GM12891 (cell line): ENCODE measurements around the gene MAGEF1.

Experiments
- DNase-seq: peaks from one replicate; pipeline ENCODE4 v3.0.0; 2011; ENCODE audit warnings: low spot score; ENCODE audit not compliant: insufficient read length
- FAIRE-seq: peaks from 2 replicates; lab custom pipeline; 2011; peaks lifted over from hg19 to GRCh38; lab: Jason Lieb, UNC
- PAX5 ChIP-seq: IDR thresholded peaks from 2 replicates; pipeline ENCODE4 v1.6.1; 2011; ENCODE audit warnings: low read length, moderate library complexity, mild to moderate bottlenecking; ENCODE audit not compliant: insufficient read depth, severe bottlenecking
- POLR2A ChIP-seq: IDR thresholded peaks from 2 replicates; pipeline ENCODE4 v1.6.1; 2011; ENCODE audit warnings: low read depth, low read length, control low read depth
- POLR2AphosphoS5 ChIP-seq: IDR thresholded peaks from 2 replicates; pipeline ENCODE4 v1.6.1; 2011; ENCODE audit warnings: low read depth, low read length, control low read depth
- POU2F2 ChIP-seq: IDR thresholded peaks from 2 replicates; pipeline ENCODE4 v1.6.1; 2011; ENCODE audit warnings: low read depth, mild to moderate bottlenecking, control low read depth, low read length, moderate library complexity
- SPI1 ChIP-seq: IDR thresholded peaks from 2 replicates; pipeline ENCODE4 v1.6.1; 2011; ENCODE audit warnings: low read depth, low read length, control low read depth
- TAF1 ChIP-seq: IDR thresholded peaks from 2 replicates; pipeline ENCODE4 v1.6.1; 2011; ENCODE audit warnings: low read depth, low read length, control low read depth

Gene MAGEF1

DNA sequence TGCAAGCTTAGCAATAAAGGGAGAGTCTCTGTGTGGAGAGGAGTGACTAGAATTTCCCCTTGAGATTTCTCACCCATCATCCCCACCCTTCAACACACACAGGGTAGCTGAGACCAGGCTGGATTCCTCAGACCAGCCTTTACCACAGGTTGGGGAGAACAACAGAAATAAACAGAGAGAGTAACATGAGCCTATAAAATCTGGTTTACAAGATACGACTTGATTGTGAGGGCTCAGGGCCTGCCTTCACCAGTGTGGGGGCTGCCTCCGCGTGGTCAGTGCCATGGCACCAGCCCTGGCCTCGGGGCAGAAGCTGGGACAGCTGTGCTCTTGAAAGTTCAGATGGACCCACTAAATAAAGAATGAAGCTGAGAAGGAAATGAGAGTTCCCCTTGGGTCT, 14.6 kb upstream of the MAGEF1 start:
- FAIRE-seq (no peak), DNase-seq (no peak)
- TF ChIP-seq POLR2A (no peak), SPI1 (no peak), POLR2AphosphoS5 (no peak), PAX5 (no peak), TAF1 (no peak), POU2F2 (no peak)

DNA sequence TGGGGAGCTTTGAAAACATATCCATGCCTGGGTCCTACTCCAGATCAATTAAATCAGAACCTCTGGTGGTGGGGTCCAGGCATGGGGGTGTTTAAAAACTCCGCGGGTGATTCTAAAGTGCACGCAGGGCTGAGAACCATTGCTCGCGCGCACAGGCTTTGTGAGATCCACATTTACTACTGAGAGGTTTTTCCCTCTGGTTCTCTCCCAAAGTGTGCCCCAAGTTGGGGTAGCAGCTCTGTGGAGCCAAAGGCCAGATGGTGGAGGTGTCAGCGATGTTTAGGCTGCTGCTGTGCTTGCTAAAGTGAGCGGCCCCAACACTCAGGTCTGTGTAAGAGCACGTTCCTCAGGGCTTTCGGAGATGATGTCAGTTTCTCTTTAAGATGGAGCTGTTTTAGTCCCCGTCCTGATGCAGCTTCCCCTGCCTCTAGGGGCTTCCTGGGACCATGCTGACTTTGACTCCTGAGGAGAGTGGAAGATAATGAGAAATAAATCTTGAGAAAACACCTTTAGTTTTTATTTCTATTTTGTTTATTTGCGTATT, 13.4 kb upstream of the MAGEF1 start:
- DNase-seq (no peak), FAIRE-seq (no peak)
- TF ChIP-seq POLR2AphosphoS5 (no peak), PAX5 (no peak), TAF1 (no peak), POU2F2 (no peak), POLR2A (no peak), SPI1 (no peak)

DNA sequence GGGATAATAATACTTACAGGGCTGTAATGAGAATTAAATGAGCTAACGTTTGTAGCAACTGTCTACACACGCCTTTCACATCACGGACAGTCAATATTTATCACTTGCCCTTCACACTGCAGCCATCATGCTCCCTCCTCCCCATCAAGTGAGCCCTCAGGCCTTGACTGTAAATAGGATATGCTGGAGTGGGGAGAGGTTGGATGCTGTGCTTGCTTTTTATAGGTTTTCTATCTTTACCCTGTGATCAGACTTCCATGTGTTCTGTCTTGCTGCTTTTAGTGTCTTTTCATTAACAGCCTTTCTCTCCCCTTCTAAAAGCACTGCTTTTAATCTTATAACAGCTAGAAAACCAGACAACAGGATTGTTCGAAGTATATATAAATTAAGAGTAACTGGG, 12.8 kb upstream of the MAGEF1 start:
- FAIRE-seq (no peak), DNase-seq (no peak)

DNA sequence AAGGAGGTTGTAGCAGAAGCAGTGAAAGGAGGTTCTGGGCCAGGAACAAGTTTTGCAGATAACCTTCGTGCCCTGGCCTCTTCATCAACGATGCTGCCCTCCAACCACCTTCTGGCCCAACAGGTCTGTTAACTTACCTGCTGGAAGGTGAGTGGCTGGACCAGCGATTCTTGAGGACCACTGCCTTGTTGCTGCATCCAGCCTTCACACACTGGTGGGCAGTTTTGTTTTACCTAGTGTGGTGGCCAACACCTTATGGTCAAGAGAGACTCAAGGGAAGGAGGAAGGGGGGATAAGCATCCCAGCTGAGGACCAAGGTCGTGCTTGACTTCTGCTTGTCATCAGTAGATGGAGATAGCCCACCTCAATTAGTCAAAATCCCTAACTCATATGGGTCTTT, 7.8 kb upstream of the MAGEF1 start:
- TF ChIP-seq POU2F2 (no peak), TAF1 (no peak), POLR2A (no peak), SPI1 (no peak), PAX5 (no peak), POLR2AphosphoS5 (no peak)
- FAIRE-seq (no peak), DNase-seq (no peak)

More for the DNA sequence above, 12.8 kb upstream of the MAGEF1 start:
- TF ChIP-seq POU2F2, result no peak

DNA sequence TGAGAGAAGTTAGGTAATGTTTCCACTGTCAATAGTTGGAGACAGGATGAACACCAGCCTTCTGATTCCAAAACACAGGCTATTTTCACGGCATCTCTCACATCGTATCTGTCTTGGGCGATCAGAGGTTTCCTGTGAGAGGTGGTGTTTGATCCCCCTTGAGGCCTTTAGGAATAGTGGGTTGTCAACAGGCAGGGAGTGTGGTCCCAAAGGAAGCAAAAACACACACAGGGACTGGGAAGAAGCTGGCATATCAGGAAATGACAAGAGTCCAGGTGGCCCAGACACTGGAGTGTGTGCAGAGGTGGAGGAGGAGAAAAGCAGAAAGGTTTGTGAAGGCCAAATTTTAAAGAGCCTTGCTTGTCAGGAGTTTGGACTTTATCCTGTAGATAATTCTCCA, 6.6 kb upstream of the MAGEF1 start:
- no peak for TF ChIP-seq PAX5
- no peak for TF ChIP-seq SPI1
- TF ChIP-seq POLR2AphosphoS5, result no peak
- no peak for TF ChIP-seq POLR2A
- TF ChIP-seq TAF1, result no peak
- no peak for TF ChIP-seq POU2F2
- no peak for DNase-seq
- no peak for FAIRE-seq

DNA sequence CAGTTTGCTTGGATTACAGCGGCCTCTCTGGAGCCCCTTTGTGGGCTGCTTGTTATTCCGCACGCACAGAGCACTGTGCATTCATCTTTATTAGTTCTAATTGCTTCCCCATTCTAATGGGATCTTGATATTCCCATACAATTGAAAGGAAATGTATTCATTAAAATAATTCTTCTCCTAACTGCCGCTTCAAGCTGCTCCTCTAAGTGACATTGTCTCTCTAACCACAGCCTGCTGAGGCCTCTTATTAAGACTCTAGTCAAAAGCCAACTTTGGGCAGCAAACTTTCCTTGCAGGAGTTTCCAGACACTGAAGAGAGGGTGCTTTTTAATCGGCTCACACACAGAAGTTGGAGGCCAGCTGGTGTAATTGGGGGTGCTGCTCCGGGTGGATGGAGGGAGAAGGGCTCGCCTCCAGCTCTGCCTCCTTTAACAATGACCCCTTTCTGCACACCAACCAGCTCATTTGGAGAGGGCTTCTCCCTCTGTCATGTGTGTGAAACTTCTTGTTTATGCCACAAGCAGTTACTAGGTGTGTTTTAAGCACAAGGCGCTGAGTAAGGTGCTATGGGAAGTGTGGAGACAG, 5.6 kb upstream of the MAGEF1 start:
- TF ChIP-seq PAX5, result no peak
- no peak for TF ChIP-seq POLR2A
- no peak for TF ChIP-seq TAF1
- no peak for TF ChIP-seq POLR2AphosphoS5
- no peak for TF ChIP-seq POU2F2
- no peak for TF ChIP-seq SPI1
- FAIRE-seq (no peak), DNase-seq (no peak)

DNA sequence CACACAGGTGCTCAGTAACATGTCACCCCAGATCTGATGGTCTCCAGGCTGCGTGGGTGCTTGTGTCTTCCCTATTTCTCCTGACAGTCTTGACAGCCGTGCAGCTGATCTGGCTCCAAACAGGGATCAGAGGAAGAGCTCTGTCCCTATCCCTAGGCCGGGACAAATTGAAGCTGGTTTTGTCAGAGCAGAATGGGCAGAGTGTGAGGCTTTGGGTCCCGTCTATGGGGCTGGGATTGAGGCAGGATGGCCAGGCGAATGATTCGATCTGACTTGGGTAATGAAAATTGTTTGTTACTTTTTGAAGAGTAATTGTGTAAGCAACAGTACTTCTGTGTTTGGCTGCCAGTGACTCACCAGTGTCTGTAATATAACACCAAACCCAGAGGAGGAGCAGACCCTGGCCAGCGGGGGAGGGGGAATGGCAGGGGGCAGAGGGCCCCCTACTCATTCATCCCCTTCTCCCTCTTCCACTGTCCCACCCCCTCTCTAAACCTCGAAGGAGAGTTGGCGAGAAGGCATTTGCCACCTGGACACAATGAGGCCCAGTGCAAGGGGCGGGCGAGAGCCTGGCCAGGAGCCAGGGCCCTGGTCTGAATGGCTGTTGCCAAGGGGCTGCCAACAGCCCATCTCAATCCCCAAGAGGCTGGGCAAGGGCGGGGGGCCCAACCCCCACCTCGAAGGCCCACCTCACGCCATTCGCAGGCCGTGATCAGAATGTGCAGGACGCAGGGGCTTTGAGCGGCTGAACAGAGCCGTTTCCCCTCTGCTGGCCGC, 4.9 kb upstream of the MAGEF1 start:
- TF ChIP-seq TAF1, result no peak
- no peak for TF ChIP-seq POLR2AphosphoS5
- no peak for TF ChIP-seq PAX5
- TF ChIP-seq POU2F2, result no peak
- TF ChIP-seq SPI1, result no peak
- no peak for TF ChIP-seq POLR2A
- DNase-seq (no peak), FAIRE-seq (no peak)

DNA sequence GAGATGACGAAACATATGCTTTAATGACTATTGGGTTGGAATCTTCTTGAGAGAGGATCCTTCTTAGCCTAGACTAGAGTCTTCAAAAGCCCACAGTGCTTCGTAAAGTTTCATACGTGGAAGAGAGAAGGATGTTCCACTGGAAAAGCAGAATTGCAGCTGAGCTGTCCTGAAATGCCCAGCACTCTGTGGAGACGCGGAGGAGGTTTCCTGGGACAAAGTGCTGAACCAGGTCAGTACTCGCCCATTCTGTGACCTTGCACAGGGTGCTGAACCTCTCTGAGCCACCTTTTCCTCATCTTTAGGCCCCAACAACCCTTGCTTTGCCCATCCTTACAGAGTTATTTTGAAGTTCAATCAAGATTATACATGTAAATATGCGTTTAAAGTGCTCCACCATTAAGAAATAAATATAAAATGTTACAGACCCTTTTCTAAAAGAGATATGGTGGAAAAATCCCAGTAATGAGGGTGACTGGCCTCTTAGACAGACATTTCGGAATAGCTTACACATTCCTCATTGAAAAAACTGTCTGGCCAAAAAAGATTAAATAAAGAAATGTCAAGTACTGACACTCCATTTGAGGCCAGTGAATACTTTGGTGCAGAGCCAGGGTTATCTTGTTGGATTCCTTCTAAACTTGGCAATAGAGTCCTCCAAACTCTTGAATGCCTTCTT, 4.2 kb upstream of the MAGEF1 start:
- FAIRE-seq, result no peak
- no peak for DNase-seq
- TF ChIP-seq PAX5, result no peak
- no peak for TF ChIP-seq SPI1
- no peak for TF ChIP-seq POU2F2
- TF ChIP-seq TAF1, result no peak
- no peak for TF ChIP-seq POLR2A
- no peak for TF ChIP-seq POLR2AphosphoS5

DNA sequence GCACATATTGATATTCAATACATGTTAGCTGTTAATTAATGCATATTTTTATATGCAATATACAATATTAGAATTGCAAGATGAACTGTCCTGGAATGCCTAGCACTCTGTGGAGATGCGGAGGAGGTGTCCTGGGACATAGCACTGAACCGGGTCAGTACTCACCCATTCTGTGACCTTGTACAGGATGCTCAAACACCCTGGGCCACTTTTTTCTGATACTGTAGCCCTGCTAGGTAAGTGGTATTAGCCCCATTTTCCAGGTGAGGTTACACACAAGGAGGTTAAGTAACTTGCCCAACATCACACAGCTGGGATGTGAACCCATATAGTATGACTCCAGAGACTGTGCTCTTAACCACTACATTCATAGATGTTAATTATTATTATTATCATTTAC, 1.7 kb upstream of the MAGEF1 start:
- TF ChIP-seq POLR2A (no peak), PAX5 (no peak), SPI1 (no peak), POLR2AphosphoS5 (no peak), POU2F2 (no peak), TAF1 (no peak)
- DNase-seq (no peak), FAIRE-seq (no peak)

DNA sequence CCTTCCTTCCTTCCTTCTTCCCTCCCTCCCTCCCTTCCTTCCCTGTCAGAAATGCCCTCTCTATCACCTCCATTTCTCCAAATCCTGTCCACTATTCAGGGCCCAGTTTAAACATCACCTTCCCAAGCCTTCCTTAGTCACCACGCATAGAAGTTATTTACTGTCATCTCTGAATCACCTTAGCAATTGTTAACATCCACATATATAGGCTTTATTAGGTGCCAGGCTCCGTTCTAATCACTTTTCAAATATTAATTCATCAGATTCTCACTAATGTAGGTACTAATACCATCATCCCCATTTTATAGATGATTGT, 1.1 kb upstream of the MAGEF1 start:
- FAIRE-seq (no peak), DNase-seq (no peak)
- no peak for TF ChIP-seq POLR2AphosphoS5
- no peak for TF ChIP-seq PAX5
- TF ChIP-seq POU2F2, result no peak
- TF ChIP-seq POLR2A, result no peak
- TF ChIP-seq TAF1, result no peak
- TF ChIP-seq SPI1, result no peak
